Measurements from ENCODE around the gene SEMG1.

SEMG1 gene

DNA sequence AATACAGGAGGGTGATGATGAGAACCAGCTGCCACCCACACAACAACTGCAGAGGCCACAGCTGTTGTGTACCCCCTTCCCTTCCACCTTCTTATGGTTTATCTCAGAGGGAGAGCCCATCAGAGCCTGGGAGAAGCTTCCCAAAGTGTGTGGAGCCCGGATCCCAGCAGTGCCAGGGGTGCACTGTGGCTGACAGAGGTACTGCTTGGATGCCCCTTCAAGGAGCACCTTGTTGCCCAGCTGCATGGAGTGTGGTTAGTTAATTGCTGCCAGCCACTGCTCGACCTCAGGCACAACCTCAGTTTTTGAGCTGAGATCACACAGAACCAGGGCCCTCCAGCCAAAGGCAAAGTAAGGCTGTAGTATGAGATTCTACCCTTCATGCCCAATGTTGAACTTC lies 19.1 kb upstream of the SEMG1 start:
- Histone ChIP-seq H3K9me3 (ENCODE audit: severe bottlenecking) (no peaks in the 10 kb centered on the region), H3K27me3 (ENCODE audit: insufficient read depth, low read depth, severe bottlenecking) (no peaks in the 10 kb centered on the region), H3K27ac (no peak overlapping the region), H3K4me3 (ENCODE audit: low read depth, low read length) (no peak overlapping the region), H3K36me3 (no peaks in the 10 kb centered on the region)
- TF ChIP-seq, protein P1, sequence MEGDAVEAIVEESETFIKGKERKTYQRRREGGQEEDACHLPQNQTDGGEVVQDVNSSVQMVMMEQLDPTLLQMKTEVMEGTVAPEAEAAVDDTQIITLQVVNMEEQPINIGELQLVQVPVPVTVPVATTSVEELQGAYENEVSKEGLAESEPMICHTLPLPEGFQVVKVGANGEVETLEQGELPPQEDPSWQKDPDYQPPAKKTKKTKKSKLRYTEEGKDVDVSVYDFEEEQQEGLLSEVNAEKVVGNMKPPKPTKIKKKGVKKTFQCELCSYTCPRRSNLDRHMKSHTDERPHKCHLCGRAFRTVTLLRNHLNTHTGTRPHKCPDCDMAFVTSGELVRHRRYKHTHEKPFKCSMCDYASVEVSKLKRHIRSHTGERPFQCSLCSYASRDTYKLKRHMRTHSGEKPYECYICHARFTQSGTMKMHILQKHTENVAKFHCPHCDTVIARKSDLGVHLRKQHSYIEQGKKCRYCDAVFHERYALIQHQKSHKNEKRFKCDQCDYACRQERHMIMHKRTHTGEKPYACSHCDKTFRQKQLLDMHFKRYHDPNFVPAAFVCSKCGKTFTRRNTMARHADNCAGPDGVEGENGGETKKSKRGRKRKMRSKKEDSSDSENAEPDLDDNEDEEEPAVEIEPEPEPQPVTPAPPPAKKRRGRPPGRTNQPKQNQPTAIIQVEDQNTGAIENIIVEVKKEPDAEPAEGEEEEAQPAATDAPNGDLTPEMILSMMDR (IDR thresholded peaks at IDR 0.05; ENCODE audit: low read depth, low read length): no peak
- DNase-seq: no peak

DNA sequence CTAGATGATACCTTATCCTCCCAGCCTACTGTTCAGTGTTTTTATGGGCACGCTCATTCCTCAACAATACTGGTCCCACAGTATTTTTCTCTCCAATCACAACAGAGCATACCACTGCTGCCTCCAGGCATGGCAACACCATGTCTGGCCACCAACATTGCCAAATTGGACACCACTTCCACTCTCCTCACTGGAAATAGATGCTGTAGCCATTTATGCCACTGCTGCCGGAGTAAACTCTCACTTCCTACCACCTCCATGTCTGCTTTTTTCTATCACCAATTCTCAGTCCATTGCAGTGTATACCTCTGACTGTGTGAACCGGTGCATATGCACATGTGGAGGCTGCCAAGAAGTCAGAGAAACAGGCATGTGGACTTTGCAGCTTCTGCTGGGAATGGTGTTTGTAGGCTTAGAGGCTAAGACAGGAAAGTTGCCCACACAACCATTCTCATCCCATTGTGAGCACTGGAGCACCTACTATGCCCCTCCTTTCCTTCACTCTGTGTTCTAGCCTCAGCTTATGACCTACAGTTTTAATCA lies 17.7 kb upstream of the SEMG1 start:
- no peak for DNase-seq
- Histone ChIP-seq H3K4me3 (ENCODE audit: low read depth, low read length) (no peak overlapping the region), H3K27ac (no peak overlapping the region), H3K36me3 (no peaks in the 10 kb centered on the region), H3K9me3 (ENCODE audit: severe bottlenecking) (no peaks in the 10 kb centered on the region), H3K27me3 (ENCODE audit: insufficient read depth, low read depth, severe bottlenecking) (no peaks in the 10 kb centered on the region)
- TF ChIP-seq, protein P1 (IDR thresholded peaks at IDR 0.05; ENCODE audit: low read depth, low read length): no peak

DNA sequence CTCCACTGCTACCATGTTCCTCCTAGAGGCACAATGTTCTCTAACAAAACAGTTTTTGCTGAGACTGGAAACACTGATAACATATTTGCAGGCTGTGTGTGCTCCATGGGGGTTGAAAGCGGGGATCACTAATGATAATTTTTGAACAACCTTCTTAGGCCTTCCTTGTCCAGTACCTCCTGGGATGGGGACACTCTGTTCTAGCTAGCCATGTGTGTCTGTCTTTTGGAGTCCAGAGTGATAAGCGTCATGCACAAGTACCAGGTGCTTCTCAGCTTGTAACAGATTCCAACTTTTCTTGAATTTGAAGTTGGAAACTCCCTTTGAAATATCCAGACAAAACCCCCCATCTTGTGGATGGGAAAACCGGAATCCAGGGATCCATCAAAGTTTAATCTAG lies 17.0 kb upstream of the SEMG1 start:
- TF ChIP-seq, protein P1 (IDR thresholded peaks at IDR 0.05; ENCODE audit: low read depth, low read length): no peak
- H3K27me3 ChIP-seq (ENCODE audit: insufficient read depth, low read depth, severe bottlenecking): no peaks in the 10 kb centered on the region
- H3K4me3 ChIP-seq (ENCODE audit: low read depth, low read length): no peak overlapping the region
- H3K9me3 ChIP-seq (ENCODE audit: severe bottlenecking): no peaks in the 10 kb centered on the region
- DNase-seq: no peak
- H3K27ac ChIP-seq: no peak overlapping the region
- no peaks in the 10 kb centered on the region for H3K36me3 ChIP-seq

DNA sequence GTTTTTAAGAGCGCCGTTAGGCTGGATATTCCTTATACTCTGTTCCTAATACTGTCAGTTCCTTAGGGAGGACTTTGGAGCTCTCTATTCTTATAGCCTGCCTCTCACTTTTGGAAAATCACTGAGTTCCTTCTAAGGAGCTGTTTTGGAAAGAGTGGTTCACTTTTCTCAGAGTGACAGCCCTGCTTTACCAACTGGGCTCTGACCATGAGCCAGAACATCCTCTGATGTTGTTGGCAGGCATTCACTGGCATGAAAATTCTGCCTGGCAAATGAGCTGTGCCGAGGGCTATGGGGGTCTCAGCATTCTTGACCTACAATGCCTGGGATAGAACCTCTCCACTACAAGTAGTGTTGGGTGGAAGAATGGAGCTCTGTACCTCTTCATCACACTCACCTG lies 14.9 kb upstream of the SEMG1 start:
- no peak overlapping the region for H3K27ac ChIP-seq
- TF ChIP-seq, protein P1 (IDR thresholded peaks at IDR 0.05; ENCODE audit: low read depth, low read length): no peak

DNA sequence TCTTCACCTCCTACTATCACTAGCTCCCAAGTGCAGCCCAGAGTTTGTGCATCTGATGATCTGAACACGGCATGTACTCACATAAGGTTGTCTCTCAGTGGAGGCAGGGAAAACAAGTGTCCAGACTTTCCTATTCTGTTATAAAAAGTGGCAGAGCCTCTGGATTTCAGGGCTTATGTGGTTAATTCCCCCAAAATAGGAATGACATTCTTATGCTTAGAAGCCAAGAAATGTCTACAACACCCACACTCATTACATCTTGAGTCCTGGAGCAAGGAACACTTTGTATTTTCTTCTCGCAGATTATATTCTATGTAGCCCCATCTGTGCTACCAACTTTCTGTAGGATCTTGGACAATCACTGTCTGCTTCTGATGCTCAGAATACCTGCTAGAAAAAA lies 13.5 kb upstream of the SEMG1 start:
- H3K27me3 ChIP-seq (ENCODE audit: insufficient read depth, low read depth, severe bottlenecking): no peaks in the 10 kb centered on the region
- TF ChIP-seq, protein P1 (IDR thresholded peaks at IDR 0.05; ENCODE audit: low read depth, low read length): no peak
- no peaks in the 10 kb centered on the region for H3K36me3 ChIP-seq
- H3K4me3 ChIP-seq (ENCODE audit: low read depth, low read length): no peak overlapping the region
- no peak overlapping the region for H3K27ac ChIP-seq
- H3K9me3 ChIP-seq (ENCODE audit: severe bottlenecking): no peaks in the 10 kb centered on the region
- DNase-seq: no peak

More for the DNA sequence above, 14.9 kb upstream of the SEMG1 start:
- Histone ChIP-seq H3K9me3 (ENCODE audit: severe bottlenecking) (no peaks in the 10 kb centered on the region), H3K4me3 (ENCODE audit: low read depth, low read length) (no peak overlapping the region), H3K36me3 (no peaks in the 10 kb centered on the region), H3K27me3 (ENCODE audit: insufficient read depth, low read depth, severe bottlenecking) (no peaks in the 10 kb centered on the region)
- no peak for DNase-seq

DNA sequence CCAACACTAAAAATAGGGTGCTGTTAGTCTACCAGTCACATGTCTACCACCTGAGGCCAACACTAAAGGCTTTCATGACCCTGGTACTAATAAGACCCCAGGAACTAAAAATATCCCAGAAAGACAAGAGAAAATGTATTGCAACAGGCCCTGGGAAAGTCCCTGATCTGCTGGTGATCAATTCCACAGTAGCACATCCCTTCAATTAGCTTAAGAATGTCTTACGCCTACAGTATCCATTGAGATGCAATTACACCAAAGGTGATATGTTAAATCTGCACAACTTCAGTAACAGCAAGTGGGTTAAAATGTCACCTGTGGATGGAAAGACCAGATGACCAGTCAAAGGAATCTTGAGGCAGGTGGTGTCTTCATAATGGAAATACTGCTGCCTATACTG lies 3.1 kb downstream of the SEMG1 start:
- TF ChIP-seq, protein P1 (IDR thresholded peaks at IDR 0.05; ENCODE audit: low read depth, low read length): no peak
- no peak overlapping the region for H3K27ac ChIP-seq

More for the DNA sequence above, 3.1 kb downstream of the SEMG1 start:
- no peaks in the 10 kb centered on the region for H3K27me3 ChIP-seq (ENCODE audit: insufficient read depth, low read depth, severe bottlenecking)
- no peak overlapping the region for H3K4me3 ChIP-seq (ENCODE audit: low read depth, low read length)
- H3K36me3 ChIP-seq: no peaks in the 10 kb centered on the region
- no peak for DNase-seq
- H3K9me3 ChIP-seq (ENCODE audit: severe bottlenecking): no peaks in the 10 kb centered on the region
